Measurements from ENCODE around the gene LRRC49. TPM values are rescaled to one million over a fixed set of nuclear protein-coding genes. Genes with fewer than 3 reads are reported as not detected.

The LRRC49 gene
- total RNA-seq, 2 experiments from 2014 or later: not detected

GRCh38 chr15:70902107-70902506 lies 9.5 kb downstream of the LRRC49 start:
- Mint-ChIP-seq H3K4me1 (ENCODE audit: low read depth) (no peaks in the 10 kb centered on the region), H3K27me3 (peaks cover 20% of the 10 kb centered on the region), H3K36me3 (ENCODE audit: low read depth) (no peaks in the 10 kb centered on the region), H3K4me3 (no peak overlapping the region), H3K27ac (no peak overlapping the region), H3K9me3 (peaks cover 1% of the 10 kb centered on the region)
- CTCF ChIA-PET: no interaction called here
- ATAC-seq (no peak), DNase-seq (no peak)
- POLR2A ChIA-PET: no interaction called here
- intact Hi-C loops (cut with micrococcal nuclease): no loop called here
- TF ChIP-seq, protein P1, sequence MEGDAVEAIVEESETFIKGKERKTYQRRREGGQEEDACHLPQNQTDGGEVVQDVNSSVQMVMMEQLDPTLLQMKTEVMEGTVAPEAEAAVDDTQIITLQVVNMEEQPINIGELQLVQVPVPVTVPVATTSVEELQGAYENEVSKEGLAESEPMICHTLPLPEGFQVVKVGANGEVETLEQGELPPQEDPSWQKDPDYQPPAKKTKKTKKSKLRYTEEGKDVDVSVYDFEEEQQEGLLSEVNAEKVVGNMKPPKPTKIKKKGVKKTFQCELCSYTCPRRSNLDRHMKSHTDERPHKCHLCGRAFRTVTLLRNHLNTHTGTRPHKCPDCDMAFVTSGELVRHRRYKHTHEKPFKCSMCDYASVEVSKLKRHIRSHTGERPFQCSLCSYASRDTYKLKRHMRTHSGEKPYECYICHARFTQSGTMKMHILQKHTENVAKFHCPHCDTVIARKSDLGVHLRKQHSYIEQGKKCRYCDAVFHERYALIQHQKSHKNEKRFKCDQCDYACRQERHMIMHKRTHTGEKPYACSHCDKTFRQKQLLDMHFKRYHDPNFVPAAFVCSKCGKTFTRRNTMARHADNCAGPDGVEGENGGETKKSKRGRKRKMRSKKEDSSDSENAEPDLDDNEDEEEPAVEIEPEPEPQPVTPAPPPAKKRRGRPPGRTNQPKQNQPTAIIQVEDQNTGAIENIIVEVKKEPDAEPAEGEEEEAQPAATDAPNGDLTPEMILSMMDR (IDR thresholded peaks at IDR 0.05): no peak

DNA sequence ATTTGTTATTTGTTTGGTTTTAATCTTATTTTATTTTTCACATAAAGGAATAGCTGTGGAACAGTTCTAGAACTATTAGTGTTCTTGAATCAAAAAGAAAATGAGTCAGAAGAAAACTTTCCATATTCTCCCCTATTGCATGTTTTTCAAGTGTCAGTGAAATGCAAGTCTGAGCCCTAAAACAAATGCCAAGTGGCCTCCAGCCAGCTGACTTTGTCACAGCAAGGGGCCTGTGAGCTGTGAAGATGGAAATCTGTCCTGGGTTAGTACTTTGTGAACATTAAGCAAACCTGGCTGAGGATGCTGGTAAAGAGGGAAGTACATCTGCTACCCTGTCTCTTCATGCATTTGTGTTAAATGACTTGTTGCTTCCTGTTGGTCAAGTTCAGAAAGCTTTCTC lies 14.2 kb downstream of the LRRC49 start:
- ChIA-PET CTCF (interaction anchor here (0.7 to 1.4 kb wide), 2 partner anchors 9 to 30 kb away, joined by 3 read pairs; no protein-coding TSS in a partner anchor), POLR2A (no interaction called here)
- no peak for ATAC-seq
- DNase-seq: no peak
- Mint-ChIP-seq H3K27me3 (peaks cover 15% of the 10 kb centered on the region), H3K9me3 (peaks cover 15% of the 10 kb centered on the region), H3K27ac (no peak overlapping the region), H3K4me1 (ENCODE audit: low read depth) (no peaks in the 10 kb centered on the region), H3K4me3 (no peak overlapping the region), H3K36me3 (ENCODE audit: low read depth) (no peaks in the 10 kb centered on the region)
- intact Hi-C loops (cut with micrococcal nuclease): no loop called here
- TF ChIP-seq, protein P1 (IDR thresholded peaks at IDR 0.05): no peak

- peaks cover 15% of the 10 kb centered on the region for H3K9me3 Mint-ChIP-seq
- ChIA-PET POLR2A (no interaction called here), CTCF (interaction anchor here (1.4 kb wide), 1 partner anchor 8 kb away, joined by 3 read pairs; no protein-coding TSS in a partner anchor)
- no peaks in the 10 kb centered on the region for H3K36me3 Mint-ChIP-seq (ENCODE audit: low read depth)
- no peaks in the 10 kb centered on the region for H3K4me1 Mint-ChIP-seq (ENCODE audit: low read depth)
- intact Hi-C loops (cut with micrococcal nuclease): no loop called here
- TF ChIP-seq, protein P1 (IDR thresholded peaks at IDR 0.05): peak; percentile 63
- H3K4me3 Mint-ChIP-seq: no peak overlapping the region
- no peak for ATAC-seq
- peaks cover 12% of the 10 kb centered on the region for H3K27me3 Mint-ChIP-seq
- H3K27ac Mint-ChIP-seq: no peak overlapping the region
- no peak for DNase-seq
Observed at GRCh38 chr15:70907784-70908471, 15.3 kb downstream of the LRRC49 start.

DNA sequence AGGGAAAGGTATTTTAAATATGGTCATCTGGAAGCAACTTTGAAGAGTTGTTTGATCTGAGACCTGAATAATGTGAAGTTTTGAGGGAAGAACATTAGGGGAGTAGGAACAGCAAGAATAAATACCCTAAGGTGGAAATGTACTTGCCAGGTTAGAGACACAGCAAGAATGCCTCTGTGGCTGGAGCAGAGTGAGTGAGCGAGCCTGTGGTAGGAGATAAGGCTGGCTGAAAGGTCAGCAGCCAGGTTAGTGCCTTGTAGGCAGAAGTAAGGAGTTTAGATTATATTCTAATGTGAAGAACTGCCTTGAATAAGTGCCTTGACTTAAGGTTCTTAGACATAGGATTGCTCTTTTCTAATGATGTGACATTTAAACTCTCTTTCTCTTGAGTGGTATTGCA lies 18.3 kb downstream of the LRRC49 start:
- no peak overlapping the region for H3K27ac Mint-ChIP-seq
- H3K4me1 Mint-ChIP-seq (ENCODE audit: low read depth): no peaks in the 10 kb centered on the region
- H3K36me3 Mint-ChIP-seq (ENCODE audit: low read depth): no peaks in the 10 kb centered on the region
- no peak for ATAC-seq
- H3K27me3 Mint-ChIP-seq: peaks cover 13% of the 10 kb centered on the region
- TF ChIP-seq, protein P1 (IDR thresholded peaks at IDR 0.05): no peak
- POLR2A ChIA-PET: no interaction called here
- no peak for DNase-seq
- CTCF ChIA-PET: no interaction called here
- intact Hi-C loops (cut with micrococcal nuclease): no loop called here
- H3K4me3 Mint-ChIP-seq: no peak overlapping the region
- peaks cover 15% of the 10 kb centered on the region for H3K9me3 Mint-ChIP-seq

DNA sequence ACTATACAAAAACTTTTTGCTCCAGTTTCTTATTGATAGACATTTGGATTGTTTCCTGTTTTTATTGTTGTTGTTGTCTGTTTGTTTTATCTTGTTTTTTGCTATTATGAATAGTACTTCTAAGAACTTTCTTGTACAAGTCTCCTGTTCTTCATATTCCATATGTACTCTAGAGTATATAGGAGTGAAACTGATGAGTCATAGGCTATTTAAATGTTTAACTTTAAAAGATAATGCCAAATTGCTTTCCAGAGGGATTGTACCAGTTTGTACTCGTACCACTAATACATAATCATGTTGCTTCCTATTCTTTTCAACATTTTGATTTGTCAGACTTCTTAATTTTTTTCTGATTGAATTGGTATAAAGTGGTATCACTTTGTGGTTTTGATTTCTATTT lies 19.6 kb downstream of the LRRC49 start:
- ChIA-PET POLR2A (no interaction called here), CTCF (no interaction called here)
- H3K27ac Mint-ChIP-seq: no peak overlapping the region
- intact Hi-C loops (cut with micrococcal nuclease): no loop called here
- no peaks in the 10 kb centered on the region for H3K36me3 Mint-ChIP-seq (ENCODE audit: low read depth)
- no peak for DNase-seq
- H3K27me3 Mint-ChIP-seq: peaks cover 10% of the 10 kb centered on the region
- H3K4me1 Mint-ChIP-seq (ENCODE audit: low read depth): no peaks in the 10 kb centered on the region
- peaks cover 13% of the 10 kb centered on the region for H3K9me3 Mint-ChIP-seq
- no peak for ATAC-seq
- no peak overlapping the region for H3K4me3 Mint-ChIP-seq
- TF ChIP-seq, protein P1 (IDR thresholded peaks at IDR 0.05): no peak

Measured in activated CD8-positive, alpha-beta T cell treated with anti-CD3 and anti-CD28 coated beads for 36 hours (primary cell).